PFSK-1 (cell line): ENCODE results near the gene CIDEC.

Experiments
- FOXP2 ChIP-seq: optimal IDR thresholded peaks from 2 replicates; pipeline ENCODE3; 2011; ENCODE audit warnings: borderline replicate concordance, control low read depth, inconsistent platforms; ENCODE audit not compliant: insufficient read depth; ENCODE audit errors: extremely low read length, extremely low read depth
- POLR2AphosphoS5 ChIP-seq: IDR thresholded peaks from 2 replicates; pipeline ENCODE4 v1.6.1; 2012; ENCODE audit warnings: low read depth, mild to moderate bottlenecking, control low read depth, low read length, moderate library complexity
- REST ChIP-seq, 2 experiments: IDR thresholded peaks; 2 replicates each; pipeline versions ENCODE4 v1.6.1 to v1.8.0; 2011 to 2012; ENCODE audit warnings: low read depth in 2 of 2, low read length in 2 of 2, control low read depth in 1 of 2, inconsistent platforms in 1 of 2, mild to moderate bottlenecking in 1 of 2, moderate library complexity in 1 of 2; ENCODE audit not compliant: insufficient read depth in 1 of 2
- SIN3A ChIP-seq: IDR thresholded peaks from 2 replicates; pipeline ENCODE4 v1.6.1; 2012; ENCODE audit warnings: mild to moderate bottlenecking, low read length, moderate library complexity, borderline replicate concordance; ENCODE audit not compliant: insufficient read depth
- TAF1 ChIP-seq: IDR thresholded peaks from 2 replicates; pipeline ENCODE4 v1.6.1; 2012; ENCODE audit warnings: low read length, control low read depth, borderline replicate concordance; ENCODE audit not compliant: insufficient read depth

CIDEC gene

DNA sequence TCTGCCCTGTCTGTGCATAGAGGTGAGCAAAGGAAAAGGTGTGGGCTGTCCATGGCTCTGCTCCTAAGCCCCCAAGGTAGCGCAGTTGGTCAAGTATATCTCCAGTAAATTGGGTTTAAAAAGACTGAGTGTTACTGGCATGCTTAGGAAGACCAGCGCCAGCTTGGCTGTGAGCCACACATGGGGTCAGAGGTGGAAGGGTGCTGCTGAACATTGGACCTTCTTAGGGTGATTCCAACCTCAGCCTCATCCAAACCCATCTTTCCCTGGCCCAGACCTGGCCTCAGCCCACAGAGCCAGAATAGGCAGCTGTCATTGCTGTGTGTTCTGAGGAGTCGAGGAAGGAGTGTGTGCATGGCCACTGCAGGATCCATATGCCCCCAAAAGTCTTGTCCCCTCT is 28.2 kb upstream of the CIDEC start:
- TF ChIP-seq TAF1 (no peak), SIN3A (no peak), FOXP2 (no peak), REST (IDR thresholded peaks at IDR 0.05; ENCODE audit: insufficient read depth in 1 of 2, low read depth in 2 of 2, low read length in 2 of 2) (no peak), POLR2AphosphoS5 (no peak)

DNA sequence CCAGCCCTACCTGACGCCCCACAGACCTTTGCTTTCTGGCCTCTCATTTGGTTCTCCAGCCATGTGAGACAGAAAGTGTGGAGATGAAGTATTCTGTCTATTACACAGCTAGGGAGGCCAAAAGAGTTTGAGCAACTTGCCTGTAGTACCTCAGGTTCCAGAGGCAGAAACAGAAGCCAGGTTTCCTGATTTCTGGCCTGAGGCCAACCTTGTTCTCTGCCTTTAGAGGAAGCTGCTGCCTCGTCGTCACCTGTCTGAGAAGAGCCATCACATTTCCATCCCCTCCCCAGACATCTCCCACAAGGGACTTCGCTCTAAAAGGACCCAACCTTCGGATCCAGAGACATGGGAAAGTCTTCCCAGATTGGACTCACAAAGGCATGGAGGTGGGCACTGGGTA is 26.4 kb upstream of the CIDEC start:
- TF ChIP-seq REST (IDR thresholded peaks at IDR 0.05; ENCODE audit: insufficient read depth in 1 of 2, low read depth in 2 of 2, low read length in 2 of 2) (no peak), POLR2AphosphoS5 (no peak), FOXP2 (no peak), TAF1 (no peak), SIN3A (no peak)

GRCh38 chr3:9903904-9904303 is 23.9 kb upstream of the CIDEC start:
- TF ChIP-seq FOXP2 (no peak), SIN3A (no peak), TAF1 (no peak)

DNA sequence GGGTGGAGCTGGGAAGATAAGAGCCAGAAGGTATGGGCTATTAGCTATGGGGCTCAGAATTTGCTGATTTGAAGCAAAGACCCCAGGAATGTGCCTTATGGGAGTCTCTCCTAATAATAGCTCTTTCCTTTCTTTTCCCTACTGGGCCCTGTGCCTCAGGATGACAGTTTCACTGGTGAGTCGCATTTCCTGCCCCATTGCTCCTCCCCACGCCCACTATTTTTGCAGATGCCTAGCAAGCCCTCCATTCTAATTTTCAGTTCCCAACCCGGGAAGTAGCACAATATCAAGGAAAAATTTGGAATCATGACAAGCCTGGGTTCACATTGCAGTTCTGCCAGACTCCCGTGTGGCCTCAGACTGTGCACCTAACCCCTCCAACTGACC is 23.2 kb upstream of the CIDEC start:
- TF ChIP-seq SIN3A (no peak), TAF1 (no peak), POLR2AphosphoS5 (no peak), REST (IDR thresholded peaks at IDR 0.05; ENCODE audit: insufficient read depth in 1 of 2, low read depth in 2 of 2, low read length in 2 of 2) (no peak), FOXP2 (no peak)

DNA sequence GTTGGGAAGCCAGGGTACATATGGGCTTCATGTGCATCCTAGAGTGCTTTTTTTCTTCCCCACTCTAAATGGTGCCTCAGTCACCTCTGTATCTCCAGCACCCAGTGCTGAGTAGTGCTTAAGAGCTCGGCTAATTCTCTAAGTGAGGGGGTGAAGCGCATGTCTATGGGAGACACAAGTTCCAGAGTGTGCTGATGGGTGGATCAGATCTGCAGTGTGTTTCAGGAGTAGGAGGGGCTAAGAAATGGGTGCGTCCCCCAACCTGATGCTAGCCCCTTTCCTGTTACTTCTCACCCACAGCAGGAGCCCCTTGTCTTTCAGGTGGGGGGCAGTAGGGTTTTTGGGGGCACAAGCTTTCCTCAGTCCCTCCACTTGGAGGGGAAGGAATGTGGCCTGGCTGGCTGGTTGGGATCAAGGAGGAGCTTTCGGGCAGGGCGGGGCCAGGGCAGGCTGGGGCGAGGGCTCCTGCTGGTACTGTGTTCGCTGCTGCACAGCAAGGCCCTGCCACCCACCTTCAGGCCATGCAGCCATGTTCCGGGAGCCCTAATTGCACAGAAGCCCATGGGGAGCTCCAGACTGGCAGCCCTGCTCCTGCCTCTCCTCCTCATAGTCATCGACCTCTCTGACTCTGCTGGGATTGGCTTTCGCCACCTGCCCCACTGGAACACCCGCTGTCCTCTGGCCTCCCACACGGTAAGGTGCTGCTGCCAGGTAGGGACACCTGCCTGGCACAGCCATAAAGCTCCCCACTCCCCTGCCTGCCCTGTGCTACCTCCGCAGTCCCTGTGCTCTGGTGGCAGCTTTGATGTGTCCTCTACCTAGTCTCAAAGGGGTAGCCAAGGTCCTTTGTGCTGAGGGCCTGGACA is 22.6 kb upstream of the CIDEC start, which contains the start of gene IL17RE:
IL17RE (plus strand) TSS at position 477 of the 866 bp plus-strand sequence; CDS start at position 562, 85 bp downstream.
- TF ChIP-seq FOXP2: no peak
- TF ChIP-seq POLR2AphosphoS5: no peak
- no peak for TF ChIP-seq REST (IDR thresholded peaks at IDR 0.05; ENCODE audit: insufficient read depth in 1 of 2, low read depth in 2 of 2, low read length in 2 of 2)
- no peak for TF ChIP-seq SIN3A
- no peak for TF ChIP-seq TAF1
